GM12878 (cell line): Measurements from ENCODE around the gene LRRTM3. TPM values are rescaled to one million over a fixed set of nuclear protein-coding genes. Genes with fewer than 3 reads are reported as not detected.

Experiments used
- ATAC-seq: fragments of 200-7000 bp; cut with Tn5 transposase; 3 replicates; pipeline ENCODE4 v1.9.1; 2020; ENCODE audit warnings: mild to moderate bottlenecking, moderate library complexity
- BruUV-seq: library from RNA; stranded (reverse); fragments of 400-500 nt; replicated peaks from 2 replicates; lab custom pipeline; 2021; lab: Mats Ljungman, UMichigan
- CTCF ChIA-PET: fragments of 300-600 bp; sonication (Branson Sonifier 250); formaldehyde crosslinking; extraction: SDS; loops from one replicate; lab custom pipeline; 2021; ENCODE audit warnings: inconsistent platforms; lab: Yijun Ruan, JAX
- POLR2A ChIA-PET: fragments of 350-600 bp; formaldehyde crosslinking; extraction: SDS; loops from one replicate; lab custom pipeline; 2021; ENCODE audit warnings: inconsistent platforms; lab: Charles Lee
- RAD21 ChIA-PET: fragments of 300-600 bp; sonication (Branson Sonifier 250); formaldehyde crosslinking; loops from one replicate; lab custom pipeline; 2023; ENCODE audit warnings: antibody characterized with exemption; ENCODE audit not compliant: unreplicated experiment; lab: Charles Lee
- SMC1A ChIA-PET: fragments of 300-600 bp; sonication (Branson Sonifier 250); formaldehyde crosslinking; loops from one replicate; lab custom pipeline; 2023; ENCODE audit not compliant: unreplicated experiment, uncharacterized antibody; lab: Charles Lee
- DNase-seq: peaks from one replicate; pipeline ENCODE4 v3.0.0-alpha.2; 2011; ENCODE audit warnings: low read depth, low spot score
- FAIRE-seq: peaks from 3 replicates; lab custom pipeline; 2011; peaks lifted over from hg19 to GRCh38; lab: Jason Lieb, UNC
- H2AFZ ChIP-seq: 2 replicates; pipeline ENCODE4 v1.6.0; 2011; ENCODE audit warnings: low read depth, low read length, control low read depth; ENCODE audit not compliant: control insufficient read depth
- H3K27ac ChIP-seq: 2 replicates; pipeline ENCODE4 v1.5.1; 2011; ENCODE audit warnings: control low read depth; ENCODE audit not compliant: control insufficient read depth, insufficient read depth
- H3K27me3 ChIP-seq, 2 experiments: replicated peaks in 1 of 2; 2 replicates each; pipeline versions ENCODE4 v1.6.0 to v1.6.1; 2011; ENCODE audit warnings: low read length in 1 of 2; ENCODE audit not compliant: control insufficient read depth in 2 of 2, insufficient read depth in 2 of 2
- H3K36me3 ChIP-seq, 2 experiments: 2 replicates each; pipeline ENCODE4 v1.5.1; 2011; ENCODE audit warnings: low read length in 1 of 2; ENCODE audit not compliant: control insufficient read depth in 2 of 2, insufficient read depth in 2 of 2
- H3K4me1 ChIP-seq: 2 replicates; pipeline ENCODE4 v1.6.1; 2011; ENCODE audit warnings: mild to moderate bottlenecking, low read length, moderate library complexity, mixed read lengths; ENCODE audit not compliant: control insufficient read depth, insufficient read depth
- H3K4me2 ChIP-seq: 2 replicates; pipeline ENCODE4 v1.6.0; 2011; ENCODE audit warnings: control low read depth; ENCODE audit not compliant: control insufficient read depth, insufficient read depth
- H3K4me3 ChIP-seq: fragments of 200-600 bp; sonication (generic); 2 replicates; pipeline ENCODE4 v1.5.1; 2016
- H3K79me2 ChIP-seq: 2 replicates; pipeline ENCODE4 v1.6.0; 2011; ENCODE audit warnings: low read length; ENCODE audit not compliant: control insufficient read depth, insufficient read depth
- H3K9ac ChIP-seq: 2 replicates; pipeline ENCODE4 v1.8.0; 2011; ENCODE audit warnings: low read length, control low read depth, mixed read lengths; ENCODE audit not compliant: control insufficient read depth, insufficient read depth
- H3K9me3 ChIP-seq: replicated peaks from 3 replicates; pipeline ENCODE4 v1.5.1; 2011; ENCODE audit warnings: mild to moderate bottlenecking, low read length; ENCODE audit not compliant: control insufficient read depth, insufficient read depth
- H4K20me1 ChIP-seq: 2 replicates; pipeline ENCODE4 v1.6.0; 2011; ENCODE audit not compliant: control insufficient read depth, insufficient read depth
- CTCF ChIP-seq, 3 experiments: IDR thresholded peaks in 2 of 3; conservative IDR thresholded peaks in 1 of 3; 2 replicates each; pipeline ENCODE4 v1.5.1; 2011; ENCODE audit warnings: low read depth in 3 of 3, low read length in 3 of 3, mild to moderate bottlenecking in 3 of 3, control low read depth in 2 of 3, moderate library complexity in 2 of 3, inconsistent platforms in 1 of 3, mixed read lengths in 1 of 3; ENCODE audit not compliant: control insufficient read depth in 2 of 3, insufficient read depth in 1 of 3; ENCODE audit errors: extremely low read depth in 1 of 3
- FOS ChIP-seq: IDR thresholded peaks from 3 replicates; pipeline ENCODE4 v1.6.1; 2011; ENCODE audit warnings: borderline replicate concordance; ENCODE audit not compliant: insufficient read length; ENCODE audit errors: extremely low read depth
- FOXM1 ChIP-seq: IDR thresholded peaks from 2 replicates; pipeline ENCODE4 v1.6.1; 2012; ENCODE audit warnings: low read depth, mild to moderate bottlenecking, inconsistent platforms, low read length, moderate library complexity
- GABPA ChIP-seq: IDR thresholded peaks from 2 replicates; pipeline ENCODE4 v1.6.1; 2014; ENCODE audit warnings: antibody characterized with exemption, low read depth, mild to moderate bottlenecking, inconsistent platforms
- IRF5 ChIP-seq: fragments of 450-650 bp; IDR thresholded peaks from 2 replicates; pipeline ENCODE4 v1.6.1; 2017; ENCODE audit warnings: borderline replicate concordance
- LARP7 ChIP-seq: fragments of 450-650 bp; IDR thresholded peaks from 2 replicates; pipeline ENCODE4 v1.6.1; 2017; ENCODE audit warnings: mild to moderate bottlenecking
- PAX5 ChIP-seq: IDR thresholded peaks from 2 replicates; pipeline ENCODE4 v1.6.1; 2011; ENCODE audit warnings: low read depth, low read length, borderline replicate concordance
- POLR2A ChIP-seq: IDR thresholded peaks from 2 replicates; pipeline ENCODE4 v1.6.1; 2011; ENCODE audit warnings: low read depth, mild to moderate bottlenecking, low read length
- SMAD1 ChIP-seq: fragments of 450-650 bp; IDR thresholded peaks from 2 replicates; pipeline ENCODE4 v1.6.1; 2018; ENCODE audit warnings: mild to moderate bottlenecking, low read depth; ENCODE audit not compliant: partially characterized antibody
- SPI1 ChIP-seq: IDR thresholded peaks from 2 replicates; pipeline ENCODE4 v1.6.1; 2011; ENCODE audit warnings: low read depth, mild to moderate bottlenecking, low read length, moderate library complexity, borderline replicate concordance; ENCODE audit not compliant: insufficient read depth
- SRF ChIP-seq, 2 experiments: IDR thresholded peaks; 2 replicates each; pipeline ENCODE4 v1.6.1; 2011; ENCODE audit warnings: low read depth in 2 of 2, low read length in 2 of 2, mild to moderate bottlenecking in 1 of 2, moderate library complexity in 1 of 2
- ZNF207 ChIP-seq: fragments of 450-650 bp; IDR thresholded peaks from 2 replicates; pipeline ENCODE4 v1.6.1; 2014; ENCODE audit warnings: antibody characterized with exemption, mild to moderate bottlenecking, borderline replicate concordance
- ZNF592 ChIP-seq: fragments of 450-650 bp; IDR thresholded peaks from 2 replicates; pipeline ENCODE4 v1.6.1; 2017; ENCODE audit warnings: mild to moderate bottlenecking, moderate library complexity
- WGBS: methylation state at CpG from one replicate; pipeline ENCODE4 v1.1.6; 2016; ENCODE audit warnings: low lambda C conversion rate; ENCODE audit not compliant: insufficient replicate concordance, insufficient coverage; ENCODE audit errors: missing lambda C conversion rate; 5-methylcytosine and 5-hydroxymethylcytosine counted together
- in situ Hi-C: fragments of 300-500 bp; cut with MboI; formaldehyde crosslinking; loops from 9 replicates; pipeline ENCODE4 v1.14.3; 2018; ENCODE audit warnings: mixed read lengths
- intact Hi-C: fragments of 100-400 bp; cut with micrococcal nuclease; formaldehyde crosslinking; loops from one replicate; pipeline ENCODE4 v1.14.2; 2022; ENCODE audit not compliant: unreplicated experiment
- polyA plus RNA-seq, 11 experiments: library from polyadenylated mRNA; depleted of rRNA in 4 of 11; unstranded in 6 of 11; stranded (reverse) in 5 of 11; fragments of >200 nt; fragmentation: Nextera tagmentation in 4 of 11; fragmentation: Illumina TruSeq in 1 of 11; extraction: Ambion mirVana in 4 of 11; extraction: Trizol in 1 of 11; gene quantifications; 1 replicate in 1 of 11; 2 replicates in 10 of 11; pipeline versions ENCODE4 v1.2.1 to v1.2.3, GENCODE V29; 2011 to 2016; ENCODE audit warnings: inconsistent platforms in 2 of 11, missing spikeins in 2 of 11, low read depth in 1 of 11
- total RNA-seq, 4 experiments: library from RNA; depleted of rRNA in 3 of 4; stranded (reverse); fragments of >200 nt in 3 of 4; fragmentation: Illumina TruSeq in 1 of 4; extraction: Trizol in 1 of 4; gene quantifications; 2 replicates each; pipeline versions ENCODE4 v1.2.1 to v1.2.3, GENCODE V29; 2013 to 2021

The LRRTM3 gene
- total and polyA plus RNA-seq, 10 of the 15 experiments (the other 5 are each of a cell fraction or from before 2014, with no cell fraction given), result not detected

DNA sequence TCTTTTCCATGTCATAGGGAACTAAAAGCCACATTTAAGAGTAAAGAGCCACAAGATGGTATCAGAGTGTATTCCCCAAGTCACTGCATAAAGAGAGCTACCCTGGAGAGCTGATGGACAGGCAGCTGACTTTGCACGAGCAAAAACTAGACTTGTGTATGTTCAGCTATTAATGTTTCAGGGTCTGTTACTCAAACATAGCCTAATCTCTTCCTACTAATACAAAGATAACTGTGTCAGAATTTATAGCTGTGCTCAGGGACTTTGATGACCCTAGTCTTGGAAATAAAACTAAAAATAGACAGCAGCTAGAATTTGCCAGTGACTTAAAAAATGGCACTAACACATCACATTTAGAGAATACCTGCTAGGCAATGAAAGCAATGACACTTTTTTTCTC, 45.5 kb upstream of the LRRTM3 start:
- RAD21 ChIA-PET, result interaction anchor here (0.8 kb wide), 1 partner anchor 900 kb away, joined by 3 read pairs; no protein-coding TSS in a partner anchor
- intact Hi-C loops, result no loop called here
- CTCF ChIA-PET, result interaction anchor here (0.6 to 2.0 kb wide), 3 partner anchors 17 to 618 kb away, joined by 3 to 5 read pairs (median 4); no protein-coding TSS in a partner anchor
- in situ Hi-C loops, result no loop called here
- Histone ChIP-seq H3K27ac (no peak overlapping the region), H3K9me3 (no peaks in the 10 kb centered on the region), H2AFZ (no peak overlapping the region), H3K27me3 (no peaks in the 10 kb centered on the region), H3K4me1 (no peaks in the 10 kb centered on the region), H3K4me3 (no peak overlapping the region), H3K36me3 (no peaks in the 10 kb centered on the region), H3K4me2 (no peak overlapping the region), H4K20me1 (no peaks in the 10 kb centered on the region), H3K9ac (no peak overlapping the region), H3K79me2 (no peaks in the 10 kb centered on the region)
- ATAC-seq (no peak), DNase-seq (no peak), FAIRE-seq (no peak)
- BruUV-seq, result no TSS peak
- SMC1A ChIA-PET, result interaction anchor here (0.9 to 1.4 kb wide), 4 partner anchors 11 to 65 kb away, joined by 3 to 5 read pairs (median 3); no protein-coding TSS in a partner anchor
- WGBS, result 0% methylated on average over 1 of the region's 1 CpG
- POLR2A ChIA-PET, result interaction anchor here (0.5 kb wide), 1 partner anchor 83 kb away, joined by 3 read pairs; no protein-coding TSS in a partner anchor
- TF ChIP-seq GABPA (no peak), IRF5 (no peak), FOXM1 (no peak), CTCF (IDR thresholded peaks at IDR 0.05 in 2 of 3, conservative IDR thresholded peaks at IDR 0.05 in 1 of 3; ENCODE audit: control insufficient read depth in 2 of 3, extremely low read depth in 1 of 3, insufficient read depth in 1 of 3, low read depth in 3 of 3, low read length in 3 of 3) (no peak), SPI1 (no peak), FOS (no peak), PAX5 (no peak), ZNF207 (no peak), SRF (IDR thresholded peaks at IDR 0.05; ENCODE audit: low read depth in 2 of 2, low read length in 2 of 2) (no peak), POLR2A (no peak), SMAD1 (no peak), ZNF592 (no peak), LARP7 (no peak)
